NCI-H524 (cell line): Measurements from ENCODE around the gene LYRM4.
A peak's percentile ranks its signal among the peaks of the same experiment; 100 is the strongest.

Experiments used
- DNase-seq, 2 experiments: peaks; one replicate each; lab custom pipeline; 2025; lab: John Stamatoyannopoulos, UW

The LYRM4 gene

DNA sequence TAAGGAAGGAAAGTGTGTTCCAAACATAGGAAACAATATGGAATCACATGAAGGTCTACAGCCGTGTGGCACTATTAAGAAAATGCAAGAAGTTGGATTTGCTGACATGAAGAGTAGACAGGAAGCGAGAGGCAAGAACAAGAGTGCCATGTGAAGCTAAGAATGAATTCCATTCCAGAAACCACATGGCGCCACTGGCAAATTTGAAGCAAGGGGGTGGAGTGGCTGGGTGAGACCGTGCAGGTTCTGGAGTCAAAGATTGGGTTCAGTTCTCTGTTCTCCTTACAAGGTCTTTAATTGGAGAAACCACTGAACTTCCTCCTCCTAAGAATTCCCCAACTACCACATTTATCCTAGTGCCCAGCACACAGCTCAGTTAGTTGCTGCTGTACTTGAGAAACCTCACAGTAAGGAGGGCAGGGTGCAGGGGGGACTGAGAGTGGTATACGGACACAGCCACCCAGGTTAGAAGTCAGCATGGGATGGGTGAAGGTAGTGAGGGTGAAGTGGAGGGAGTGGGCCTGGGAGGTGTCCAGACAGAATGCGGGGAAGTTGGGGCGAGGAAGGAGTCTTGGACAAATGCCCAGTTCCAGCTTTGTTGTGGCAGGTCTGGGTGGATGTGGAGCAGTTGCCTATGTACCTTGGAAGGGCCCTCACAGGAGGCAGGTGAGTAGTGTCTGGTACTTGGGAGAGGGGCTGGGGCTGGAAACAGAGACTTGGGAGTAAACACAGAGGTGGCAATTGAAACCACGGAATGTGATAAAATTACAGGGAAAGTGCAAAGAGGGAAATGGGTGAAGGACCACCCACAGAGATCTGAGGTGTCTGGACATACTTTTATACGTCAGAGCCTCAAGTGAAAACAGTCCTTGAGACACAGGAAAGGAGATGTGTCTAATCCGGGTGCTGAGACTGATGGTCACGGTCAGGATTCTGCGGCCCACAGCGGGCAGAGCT, 14.3 kb downstream of the LYRM4 start:
- no peak for DNase-seq

DNA sequence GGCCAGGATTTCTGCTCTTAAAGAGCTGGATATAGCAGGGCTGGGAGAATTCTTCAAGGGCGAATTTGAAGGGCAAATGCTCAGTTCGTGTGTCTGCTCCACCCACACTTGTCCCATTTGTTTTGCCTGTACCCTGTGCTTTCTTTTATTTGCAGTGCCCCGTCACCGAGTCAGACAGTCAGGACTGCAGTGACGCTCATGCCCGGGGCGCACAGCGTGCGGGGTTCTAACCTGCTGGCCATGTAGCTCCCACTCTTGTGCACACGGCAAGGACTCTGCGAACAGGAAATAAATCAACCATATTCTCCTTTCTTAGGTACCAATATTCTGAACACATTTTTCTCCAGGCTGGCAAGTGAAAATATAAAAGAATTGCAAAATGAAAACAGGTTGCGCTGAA, 17.7 kb downstream of the LYRM4 start:
- no peak for DNase-seq

DNA sequence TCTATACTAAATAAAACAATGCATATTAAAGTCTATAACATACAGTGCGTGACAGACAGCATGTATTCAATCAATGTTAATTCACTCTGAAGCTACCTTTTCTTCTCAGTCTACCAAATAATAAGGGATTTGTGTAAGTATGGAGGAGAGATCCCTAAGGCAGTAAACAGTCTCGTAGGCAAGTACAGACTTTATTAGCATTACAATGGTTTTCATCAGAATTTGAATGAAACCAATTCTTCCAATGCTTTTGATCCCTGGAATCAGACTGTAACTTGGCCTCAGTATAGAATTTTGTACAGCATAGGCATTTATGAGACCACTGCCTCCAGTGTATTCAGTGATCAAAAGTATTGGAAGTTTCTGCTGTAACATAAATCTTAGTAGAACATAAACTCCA, 19.5 kb downstream of the LYRM4 start:
- DNase-seq, result no peak

DNA sequence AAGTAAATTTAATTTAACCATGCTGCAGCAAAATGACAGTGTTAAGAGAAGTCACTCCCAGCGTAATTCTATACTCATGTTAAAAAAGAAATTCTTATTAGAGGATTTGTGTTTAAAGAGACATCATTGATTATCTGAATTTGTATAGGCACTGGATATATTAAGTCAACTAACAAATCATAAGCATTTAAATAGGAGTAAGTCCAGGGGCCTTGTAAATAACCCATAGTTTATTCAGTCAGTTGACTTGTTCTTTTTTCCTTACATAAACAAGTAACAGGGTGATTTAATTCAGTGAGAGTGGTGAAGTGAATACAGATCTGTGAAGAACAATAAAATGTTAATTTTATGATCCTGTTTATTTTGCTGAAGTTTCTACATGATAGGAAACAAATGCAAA, 22.4 kb downstream of the LYRM4 start:
- DNase-seq, result no peak

DNA sequence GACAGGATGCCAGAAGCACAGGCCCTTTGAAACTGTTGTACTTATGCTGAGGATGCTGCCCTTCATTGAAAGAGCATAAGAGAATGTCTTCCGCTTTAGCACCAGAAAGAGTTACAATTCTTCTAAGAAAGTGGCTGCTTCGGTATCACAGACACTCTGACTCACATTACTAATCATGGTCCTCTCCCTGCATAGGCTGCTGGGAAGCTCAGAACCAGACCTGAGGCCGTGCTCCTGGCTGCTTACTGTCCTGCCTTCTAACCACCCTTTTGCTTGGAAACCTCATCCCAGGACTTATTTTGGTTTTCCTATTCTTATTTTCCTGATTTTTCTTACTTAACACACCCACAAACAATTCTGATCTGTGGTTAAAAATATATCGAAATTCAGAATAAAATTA, 22.9 kb downstream of the LYRM4 start:
- DNase-seq, result no peak

DNA sequence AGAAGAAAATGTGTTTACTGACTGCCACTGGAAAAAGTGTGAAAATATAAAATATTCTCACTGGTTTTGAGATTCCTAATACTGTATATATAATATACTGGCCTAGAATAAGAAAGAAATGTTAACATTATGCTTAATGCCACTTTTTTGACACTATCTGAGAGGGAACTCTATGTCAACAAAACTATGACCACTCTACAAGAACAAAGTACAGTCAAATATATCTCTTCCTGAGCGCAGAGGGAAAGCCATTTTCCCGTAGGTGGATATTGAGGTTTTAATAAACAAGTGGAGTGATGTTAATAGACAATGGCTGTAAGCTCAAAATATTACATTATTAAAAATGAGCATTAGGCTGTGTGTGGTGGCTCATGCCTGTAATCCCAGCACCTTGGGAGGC, 24.9 kb downstream of the LYRM4 start:
- no peak for DNase-seq

DNA sequence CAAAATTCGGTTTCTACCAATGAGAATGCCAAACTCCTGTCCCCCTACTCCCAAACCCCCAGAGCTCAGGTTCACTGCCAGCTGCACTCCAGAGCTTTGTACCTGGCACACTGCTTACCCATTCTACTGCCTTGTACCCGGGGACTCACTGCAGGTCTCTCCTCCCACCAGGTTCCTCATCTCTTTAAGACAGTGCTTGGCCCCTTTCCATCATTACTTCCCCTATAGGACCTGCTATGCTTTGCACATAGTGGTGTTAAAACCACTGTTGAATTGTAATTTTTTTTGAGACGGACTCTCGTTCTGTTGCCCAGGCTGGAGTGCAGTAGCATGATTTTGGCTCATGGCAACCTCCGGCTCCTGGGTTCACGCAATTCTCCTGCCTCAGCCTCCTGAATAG, 25.9 kb downstream of the LYRM4 start:
- DNase-seq, result no peak

DNA sequence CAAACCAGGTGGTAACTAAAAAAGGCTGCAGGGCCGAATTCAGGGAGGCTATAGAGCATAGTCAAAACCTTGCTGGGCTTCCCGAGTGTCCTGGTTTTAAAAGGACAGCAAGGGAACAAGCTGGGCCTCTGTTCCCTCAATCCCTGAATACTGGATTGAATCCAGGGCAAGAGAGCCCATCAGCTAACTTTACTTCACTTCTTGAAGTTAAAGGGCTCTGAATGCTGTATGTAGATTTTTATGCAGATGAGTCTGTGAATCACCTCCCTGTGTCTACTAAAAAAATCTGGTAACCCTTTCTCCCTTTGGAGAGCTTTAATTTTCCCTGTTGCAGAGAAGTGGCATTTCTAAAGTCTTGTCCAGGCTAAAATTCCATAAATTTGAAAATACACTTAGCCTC, 29.5 kb downstream of the LYRM4 start:
- DNase-seq, result no peak

DNA sequence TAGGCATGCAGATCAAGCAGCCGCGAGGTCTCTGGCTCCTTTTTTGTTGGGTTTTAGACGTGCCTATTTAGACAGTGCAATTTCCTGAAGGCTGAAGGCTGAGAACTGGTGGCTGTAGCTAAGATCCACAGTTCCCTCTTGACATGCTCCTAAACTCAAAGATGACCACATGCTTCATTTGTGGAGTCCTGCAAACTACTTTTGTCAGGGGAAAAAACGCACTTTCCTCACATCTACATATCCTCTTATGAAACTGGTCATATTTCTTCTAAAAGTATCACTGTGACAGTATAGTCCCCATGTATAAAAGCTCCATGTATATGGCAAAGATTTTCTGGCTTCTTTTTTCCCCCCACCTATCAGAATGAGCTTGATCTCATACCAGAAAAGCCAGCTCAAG, 30.7 kb downstream of the LYRM4 start:
- no peak for DNase-seq

DNA sequence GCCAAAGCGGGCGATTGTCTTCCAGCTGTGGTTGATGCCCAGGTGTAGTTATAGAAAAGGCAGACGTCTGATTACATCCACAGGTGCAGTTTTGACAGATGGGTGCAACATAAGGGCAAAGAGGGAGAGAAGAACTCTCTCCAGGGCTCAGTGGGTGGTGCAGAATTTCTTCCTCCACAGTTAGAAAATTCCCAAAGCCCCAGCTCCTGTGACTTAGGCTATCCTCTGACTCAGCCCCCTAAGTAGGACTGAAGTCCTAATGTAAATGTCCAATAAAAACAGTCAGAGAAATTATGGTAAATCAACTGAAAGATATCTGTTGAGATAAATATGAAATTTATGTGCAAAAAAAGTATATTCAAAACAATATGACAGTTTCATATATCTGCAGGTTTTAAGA, 31.4 kb downstream of the LYRM4 start:
- DNase-seq, result no peak

DNA sequence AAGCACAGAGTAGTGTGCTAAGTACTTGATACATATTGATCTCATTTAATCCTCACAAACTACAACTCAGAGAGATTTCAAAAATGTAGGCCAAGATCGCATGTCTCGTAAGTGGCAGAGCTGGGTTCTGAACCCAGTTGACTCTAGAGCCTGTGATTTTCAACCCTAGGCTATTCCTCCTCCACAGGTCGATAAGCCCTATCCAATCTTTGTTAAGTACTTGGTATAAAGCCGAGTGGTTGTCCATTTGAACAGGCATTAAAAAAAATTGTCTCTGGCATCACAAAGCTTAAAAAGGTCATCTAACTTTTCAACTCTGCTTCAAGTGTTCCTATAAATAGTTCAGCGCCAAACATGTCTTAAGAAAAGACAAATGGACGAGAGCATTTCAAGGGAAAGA, 37.4 kb downstream of the LYRM4 start:
- no peak for DNase-seq

DNA sequence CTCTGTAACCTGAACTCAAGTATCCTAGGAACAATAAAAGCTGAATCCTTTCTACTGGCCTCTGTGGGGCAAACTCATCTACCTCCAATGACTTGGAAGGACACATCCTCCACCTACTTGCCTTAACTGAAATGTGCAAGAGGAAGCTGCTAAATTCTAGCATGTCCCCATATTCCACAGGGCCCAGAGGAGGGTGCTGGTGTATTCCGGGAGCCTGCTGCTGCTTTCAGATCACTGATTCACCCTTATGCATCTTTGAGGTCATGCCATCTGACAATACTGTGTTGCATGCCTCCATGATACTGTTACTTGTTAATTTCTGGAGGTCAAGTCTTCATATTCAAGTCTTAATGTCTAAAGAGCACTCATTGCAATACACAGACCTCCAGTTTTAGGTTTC, 40.3 kb downstream of the LYRM4 start:
- no peak for DNase-seq

DNA sequence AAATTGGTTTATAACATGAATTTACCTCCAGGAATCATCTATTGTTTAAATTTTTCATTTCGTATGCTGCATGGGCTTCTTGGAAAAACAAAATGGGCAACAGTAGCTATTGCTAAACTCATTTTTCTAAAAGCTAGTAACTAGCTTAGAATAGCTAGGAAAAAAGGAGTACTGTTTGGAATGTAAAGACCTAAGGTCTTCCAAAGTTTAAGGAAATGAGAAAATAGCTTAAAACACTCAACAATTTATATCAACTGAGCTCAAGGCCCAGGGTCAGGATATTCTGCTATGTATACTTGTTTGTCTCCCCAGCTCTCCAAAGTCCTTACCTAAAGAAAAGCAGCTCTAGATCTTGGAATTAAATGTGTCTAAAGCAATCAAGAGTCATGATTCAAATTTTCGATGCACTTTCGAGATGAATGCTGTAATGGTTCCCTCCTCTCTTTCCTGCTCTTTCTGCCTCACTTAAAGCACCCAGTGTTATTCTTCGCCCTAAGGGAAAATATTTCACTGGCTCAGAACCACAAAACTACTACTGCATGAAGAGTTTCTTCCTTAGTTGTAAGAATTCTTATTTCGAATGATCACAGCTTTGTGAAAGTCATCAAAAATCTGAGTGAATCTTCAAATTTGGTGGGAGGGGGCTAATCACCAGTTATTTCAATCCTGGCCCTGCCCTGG, 41.6 kb downstream of the LYRM4 start:
- DNase-seq, result no peak

DNA sequence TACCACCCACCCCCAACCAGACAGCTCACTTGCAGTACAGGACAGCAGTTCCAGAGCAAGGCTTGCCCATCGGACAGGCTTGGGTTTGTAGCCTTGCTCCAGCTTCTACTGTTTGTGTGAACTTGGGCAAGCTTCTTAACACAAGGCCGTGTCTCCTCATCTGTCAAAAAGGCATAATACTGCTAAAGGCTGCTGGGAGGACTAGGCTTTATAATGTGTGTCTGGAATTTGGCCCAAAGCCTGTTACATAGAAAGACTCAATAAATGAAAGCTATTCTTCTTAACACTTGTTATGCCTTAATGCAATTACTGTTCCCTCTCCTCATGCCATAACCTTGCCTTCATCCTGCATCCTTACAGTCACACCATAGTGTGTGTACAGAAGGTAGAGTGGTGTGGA, 43.4 kb downstream of the LYRM4 start:
- no peak for DNase-seq

DNA sequence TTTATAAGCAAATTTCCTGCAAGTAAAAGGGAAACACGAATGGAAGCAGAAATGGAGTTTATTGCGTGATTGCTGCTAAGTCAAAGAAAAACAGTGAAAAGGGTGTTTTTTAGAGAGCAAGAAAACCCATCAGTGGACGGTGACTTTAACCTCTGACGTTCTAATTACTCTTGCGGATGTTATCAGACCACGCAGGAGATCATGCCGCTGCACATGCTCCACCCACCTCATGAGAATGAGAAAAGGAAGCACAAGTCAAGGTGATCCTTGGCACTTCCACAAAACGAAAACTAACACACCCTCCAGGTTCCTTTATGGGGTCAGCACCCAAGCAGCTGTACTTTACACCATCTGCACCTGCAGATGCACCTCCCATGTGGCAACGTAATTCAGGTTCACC, 45.0 kb downstream of the LYRM4 start:
- no peak for DNase-seq

DNA sequence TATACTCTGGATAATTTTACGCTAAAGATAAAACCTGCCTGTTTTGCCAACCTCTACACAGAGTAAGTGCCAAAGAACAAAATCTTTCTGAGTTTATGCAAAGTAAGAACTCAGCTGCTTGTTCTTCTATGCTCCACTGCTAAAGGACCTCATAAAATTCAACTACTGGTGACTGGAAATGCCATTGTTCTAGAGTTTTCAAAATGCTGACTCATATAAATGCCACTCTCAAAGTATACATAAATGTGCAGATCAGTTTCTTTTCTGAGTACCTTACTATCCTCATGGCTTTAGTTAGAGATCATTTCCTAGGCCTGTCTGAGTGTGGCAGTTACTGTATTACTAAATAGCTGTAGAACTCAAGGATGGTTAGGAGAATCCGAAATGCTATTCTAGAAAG, 45.6 kb downstream of the LYRM4 start:
- no peak for DNase-seq

DNA sequence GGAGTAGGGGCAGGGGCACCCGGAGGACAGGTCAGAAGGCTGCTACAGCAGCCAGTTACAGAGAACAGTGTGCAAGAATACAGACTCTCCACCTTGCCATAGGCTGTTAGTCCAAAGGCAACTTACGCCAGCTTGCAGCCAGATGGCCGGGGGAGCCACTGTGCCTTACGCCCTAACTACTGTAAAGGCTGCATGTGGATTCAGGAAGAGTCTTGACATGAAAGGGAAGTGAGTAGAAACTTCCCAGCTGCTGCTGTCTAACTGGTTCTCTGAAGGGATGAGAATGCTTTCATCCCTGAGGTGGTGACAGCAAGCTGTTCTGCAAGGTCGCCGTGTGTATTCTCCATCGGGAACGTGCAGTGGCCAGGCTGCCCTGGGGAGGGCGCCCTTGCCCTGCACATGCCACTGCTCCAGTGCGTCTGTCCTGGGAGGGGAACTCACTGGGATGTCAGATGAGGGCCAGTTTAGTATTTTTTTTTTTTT, 46.1 kb downstream of the LYRM4 start:
- peak; percentile 33 to 85 for DNase-seq

DNA sequence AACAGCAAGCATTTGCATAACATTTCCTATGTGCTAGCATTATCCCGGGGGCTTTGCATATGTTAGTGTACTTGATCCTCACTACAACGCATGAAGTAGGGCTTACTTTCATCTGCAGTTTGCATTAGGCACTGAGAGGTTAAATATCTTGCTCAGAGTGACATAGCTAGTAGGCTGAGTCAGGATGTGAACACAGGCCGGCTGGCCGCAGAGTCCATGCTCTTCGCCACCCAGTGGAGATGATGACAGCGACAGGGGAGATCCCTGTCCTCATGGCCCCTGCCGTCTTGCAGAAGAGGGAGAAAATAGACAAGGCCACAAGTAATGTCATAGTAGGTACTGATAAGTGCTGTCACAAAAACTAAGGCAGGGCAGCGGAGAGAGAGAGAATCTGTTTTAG, 46.9 kb downstream of the LYRM4 start:
- DNase-seq, result no peak

DNA sequence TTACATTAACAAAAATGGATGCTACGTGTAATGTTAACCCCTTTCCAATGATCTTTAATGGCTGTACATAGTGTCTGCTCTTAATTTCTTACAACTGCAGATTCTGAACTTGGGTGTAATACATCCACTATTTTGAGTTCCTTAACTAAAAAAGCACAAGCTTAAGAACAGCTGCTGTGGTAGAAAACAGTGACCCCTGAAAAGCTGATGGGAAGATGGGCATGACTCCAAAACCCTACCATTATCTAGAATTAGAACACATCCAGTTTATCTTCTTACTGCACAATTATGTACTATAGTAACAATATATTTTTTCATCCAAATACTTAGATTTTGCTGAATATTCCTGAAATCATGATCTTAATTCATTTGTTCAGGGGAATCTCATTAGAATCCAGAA, 49.3 kb downstream of the LYRM4 start:
- DNase-seq, result no peak

DNA sequence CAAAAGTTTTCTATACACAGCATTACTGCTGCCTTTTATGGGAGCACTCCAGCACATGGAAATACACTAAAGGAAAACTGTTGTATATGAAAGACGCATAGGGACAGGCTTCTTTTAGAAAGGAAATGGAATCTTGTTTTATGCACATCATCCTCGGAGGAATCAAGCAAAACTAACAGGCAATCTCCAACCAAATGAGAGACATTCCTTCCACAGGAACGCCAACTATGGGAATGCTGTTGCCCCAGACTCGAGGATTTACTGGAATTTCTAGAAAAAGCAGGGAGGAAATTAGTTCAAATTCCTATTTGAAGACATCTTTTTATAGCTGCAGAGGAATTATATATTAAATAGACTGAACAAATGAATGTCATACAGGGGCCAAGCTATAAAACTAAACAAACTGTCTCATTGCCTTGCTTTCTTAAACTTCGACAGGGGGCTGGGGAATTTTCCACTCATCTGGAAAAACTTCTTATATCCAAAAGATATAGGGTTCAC, 52.2 kb downstream of the LYRM4 start:
- DNase-seq, result no peak

DNA sequence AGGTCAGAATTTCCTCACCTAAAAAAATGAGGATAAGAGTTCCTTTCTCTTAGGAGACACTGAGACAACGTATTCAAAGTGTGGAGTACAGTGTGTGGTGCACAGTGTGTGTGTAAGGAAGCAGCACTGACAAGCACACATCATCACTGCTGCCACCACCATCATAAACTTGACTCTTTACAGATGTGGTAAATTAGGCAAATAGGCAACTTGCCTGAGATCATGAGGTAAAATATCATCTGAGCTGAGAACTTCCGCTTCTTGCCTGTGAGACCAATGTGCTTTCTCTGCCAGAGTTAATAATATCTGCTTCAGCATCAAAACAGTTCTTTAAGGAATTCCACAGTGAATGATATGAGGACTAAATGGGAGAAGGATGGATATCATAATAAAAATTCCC, 52.7 kb downstream of the LYRM4 start:
- DNase-seq, result no peak

DNA sequence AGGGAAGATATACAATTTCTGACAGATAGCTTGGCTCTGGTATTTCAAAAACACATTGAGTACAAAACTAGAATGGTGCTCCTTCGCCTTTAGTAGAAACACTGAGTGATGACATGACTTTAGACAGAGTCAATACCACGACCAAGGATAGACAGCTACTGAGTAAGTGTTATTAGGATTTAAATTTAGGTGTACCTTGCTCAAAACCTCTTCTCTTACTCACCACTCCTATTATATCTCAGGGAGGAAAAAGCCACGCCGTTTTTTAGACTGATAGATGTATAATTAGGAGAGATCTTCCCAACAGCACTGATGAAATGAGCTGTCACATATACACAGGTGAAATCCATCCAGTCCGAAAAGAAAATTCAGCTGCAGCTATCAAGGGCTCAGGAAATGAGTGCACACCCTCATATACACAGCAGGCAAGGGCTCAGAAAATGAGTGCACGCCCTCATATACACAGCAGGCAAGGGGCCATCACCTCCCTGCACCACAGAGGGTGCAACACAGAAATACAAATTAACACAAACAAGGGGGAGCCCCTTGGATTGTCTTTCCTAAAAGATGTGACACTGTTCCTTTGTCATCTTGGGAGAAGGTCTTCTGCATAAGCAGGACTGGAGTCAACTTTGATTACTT, 53.7 kb downstream of the LYRM4 start:
- no peak for DNase-seq
